Choroid plexus epithelial cell (primary cell): ENCODE data around the gene SLC39A3.

Source experiments
- DNase-seq: peaks from one replicate; pipeline ENCODE4 v3.0.0-alpha.2; 2010; ENCODE audit warnings: low read depth
- H3K4me3 ChIP-seq: 2 replicates; pipeline ENCODE4 v1.5.1; 2011; ENCODE audit warnings: low read depth, mild to moderate bottlenecking, control low read depth, low read length, moderate library complexity
- CTCF ChIP-seq: conservative IDR thresholded peaks from 2 replicates; pipeline ENCODE4 v1.5.1; 2011; ENCODE audit warnings: low read depth, mild to moderate bottlenecking, control low read depth, inconsistent platforms, low read length, moderate library complexity

Gene SLC39A3

GRCh38 chr19:2743099-2743498 is 3.3 kb upstream of the SLC39A3 start:
- no peak for DNase-seq
- H3K4me3 ChIP-seq, result no peak overlapping the region
- no peak for TF ChIP-seq CTCF

DNA sequence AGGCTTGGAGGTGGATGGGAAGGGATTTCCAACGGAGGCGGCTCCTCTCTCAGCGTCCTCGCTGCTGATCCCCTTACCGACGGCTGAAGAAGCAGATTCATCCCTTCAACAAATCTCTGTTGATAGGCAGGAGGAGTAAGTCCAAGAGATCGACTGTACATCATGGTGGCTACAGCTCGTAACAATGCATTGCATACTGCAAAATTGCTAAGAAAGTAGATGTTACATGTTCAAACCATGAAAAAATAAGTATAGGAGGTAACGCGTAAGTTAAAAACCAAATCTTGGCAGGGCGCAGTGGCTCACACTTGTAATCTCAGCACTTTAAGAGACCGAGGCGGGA is 468 bp upstream of the SLC39A3 start:
- DNase-seq, result no peak
- H3K4me3 ChIP-seq, result no peak overlapping the region
- TF ChIP-seq CTCF, result no peak

DNA sequence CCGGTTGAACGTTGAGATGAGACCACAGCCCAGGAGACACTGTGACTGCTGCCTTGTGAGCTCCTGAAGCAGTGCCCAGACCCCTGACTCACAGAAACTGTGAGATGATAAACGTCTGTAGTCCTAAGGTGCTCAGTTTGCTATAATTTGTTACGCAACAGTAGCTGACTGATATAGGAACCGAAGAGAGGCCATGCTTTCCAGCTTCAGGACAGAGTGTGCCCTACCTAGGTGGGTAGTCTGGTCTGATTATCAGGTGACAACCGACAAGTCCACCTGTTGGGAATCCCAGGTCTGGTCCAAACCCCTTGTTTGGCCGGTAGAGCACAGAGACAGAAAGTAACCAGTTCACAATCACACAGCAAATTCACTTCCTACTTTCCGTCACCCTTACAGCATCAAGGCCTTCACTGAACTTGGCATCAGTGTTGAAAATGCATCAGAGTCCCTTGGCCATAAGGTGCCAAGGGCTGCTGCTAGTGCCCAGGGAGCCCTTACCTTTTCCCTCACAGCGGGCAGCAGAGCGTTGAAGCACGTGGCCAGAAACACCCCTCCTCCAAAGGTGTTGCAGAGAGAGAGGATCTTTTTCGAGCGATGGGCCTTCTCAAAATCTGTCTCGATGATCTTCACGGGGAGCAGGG is 3.1 kb downstream of the SLC39A3 start:
- TF ChIP-seq CTCF, result no peak
- no peak for DNase-seq
- H3K4me3 ChIP-seq, result no peak overlapping the region

- no peak for DNase-seq
- no peak for TF ChIP-seq CTCF
- no peak overlapping the region for H3K4me3 ChIP-seq
These were observed 4.4 kb downstream of the SLC39A3 start for GRCh38 chr19:2735374-2735773.

GRCh38 chr19:2734589-2735288 is 5.1 kb downstream of the SLC39A3 start:
- DNase-seq, result no peak

GRCh38 chr19:2733930-2734588 is 5.8 kb downstream of the SLC39A3 start:
- H3K4me3 ChIP-seq, result no peak overlapping the region
- TF ChIP-seq CTCF, result no peak
- DNase-seq, result no peak

More at GRCh38 chr19:2734589-2735288, 5.1 kb downstream of the SLC39A3 start:
- no peak overlapping the region for H3K4me3 ChIP-seq
- no peak for TF ChIP-seq CTCF
